ENCODE data around the gene TRIP10.
"Not testable (repeated sequence)": the region's sequence is repeated elsewhere in the genome, so short reads cannot be mapped to it uniquely, and the experiment has no call there.

Gene TRIP10

GRCh38 chr19:6743714-6744380, 4.4 kb downstream of the TRIP10 start:
- DNase-seq = no peak

DNA sequence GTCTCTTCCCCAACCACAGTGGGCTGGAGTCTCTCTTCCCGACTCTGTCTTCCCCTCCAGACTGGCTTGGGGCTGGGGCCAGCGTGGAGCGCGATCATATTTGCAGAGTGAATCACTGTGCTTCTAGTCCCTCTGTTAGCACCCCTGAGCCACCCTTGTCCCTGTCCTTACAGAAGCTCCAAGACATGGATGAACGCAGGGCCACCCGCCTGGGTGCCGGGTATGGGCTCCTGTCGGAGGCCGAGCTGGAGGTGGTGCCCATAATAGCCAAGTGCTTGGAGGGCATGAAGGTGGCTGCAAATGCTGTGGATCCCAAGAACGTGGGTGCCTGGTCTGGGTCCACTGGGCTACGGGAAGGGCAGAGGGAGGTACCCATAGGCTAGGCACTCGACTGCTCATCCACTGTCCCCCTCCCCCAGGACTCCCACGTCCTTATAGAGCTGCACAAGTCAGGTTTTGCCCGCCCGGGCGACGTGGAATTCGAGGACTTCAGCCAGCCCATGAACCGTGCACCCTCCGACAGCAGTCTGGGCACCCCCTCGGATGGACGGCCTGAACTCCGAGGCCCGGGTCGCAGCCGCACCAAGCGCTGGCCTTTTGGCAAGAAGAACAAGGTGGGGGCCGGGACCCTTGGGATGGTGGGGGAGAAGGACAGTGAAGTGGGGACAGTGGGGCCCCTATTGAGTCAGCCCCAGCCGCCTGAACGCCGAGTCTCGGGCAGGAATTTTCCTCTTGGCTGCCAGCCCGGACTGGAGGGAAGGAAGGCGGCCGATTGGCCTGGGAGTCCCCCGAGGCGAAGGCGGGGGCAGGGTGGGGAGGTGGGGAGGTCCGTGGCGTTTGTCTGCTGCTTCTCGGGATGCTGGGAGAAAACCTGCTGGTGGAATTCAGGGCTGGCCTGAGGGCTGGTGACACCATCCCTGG, 5.2 kb downstream of the TRIP10 start:
- no peak for DNase-seq

DNA sequence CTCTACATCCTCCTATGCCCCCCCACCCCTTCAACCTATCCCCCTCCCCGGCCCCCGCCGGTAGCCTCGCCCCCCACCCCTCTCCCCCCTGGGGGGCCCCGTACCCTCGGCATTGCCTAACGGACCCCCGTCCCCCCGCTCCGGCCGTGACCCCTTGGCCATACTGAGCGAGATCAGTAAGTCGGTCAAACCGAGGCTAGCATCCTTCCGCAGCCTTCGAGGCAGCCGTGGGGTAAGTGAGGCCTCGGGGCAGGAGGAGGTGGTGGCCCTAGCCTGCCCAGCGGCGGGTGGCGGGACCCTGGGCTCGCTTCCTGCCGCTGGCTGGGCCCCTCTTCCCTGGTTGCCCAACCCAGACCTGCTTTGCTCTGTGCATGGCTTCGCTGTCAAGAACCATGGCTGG, 6.5 kb downstream of the TRIP10 start:
- no peak for DNase-seq

DNA sequence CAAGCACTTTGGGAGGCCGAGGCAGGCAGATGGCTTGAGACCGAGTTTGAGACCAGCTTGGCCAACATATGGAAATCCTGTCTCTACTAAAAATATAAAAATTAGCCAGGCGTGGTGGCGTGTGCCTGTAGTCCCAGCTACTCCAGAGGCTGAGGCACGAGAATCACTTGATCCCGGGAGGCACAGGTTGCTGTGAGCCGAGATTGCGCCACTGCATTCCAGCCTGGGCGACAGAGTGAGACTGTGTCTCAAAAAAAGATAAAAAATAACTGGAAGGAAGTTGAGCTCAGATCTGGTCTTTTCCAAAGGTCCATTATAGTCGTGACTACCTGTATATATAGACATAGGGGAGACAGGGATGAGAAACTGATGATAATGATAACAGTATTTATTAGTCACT, 9.1 kb downstream of the TRIP10 start:
- not testable (repeated sequence) for DNase-seq

DNA sequence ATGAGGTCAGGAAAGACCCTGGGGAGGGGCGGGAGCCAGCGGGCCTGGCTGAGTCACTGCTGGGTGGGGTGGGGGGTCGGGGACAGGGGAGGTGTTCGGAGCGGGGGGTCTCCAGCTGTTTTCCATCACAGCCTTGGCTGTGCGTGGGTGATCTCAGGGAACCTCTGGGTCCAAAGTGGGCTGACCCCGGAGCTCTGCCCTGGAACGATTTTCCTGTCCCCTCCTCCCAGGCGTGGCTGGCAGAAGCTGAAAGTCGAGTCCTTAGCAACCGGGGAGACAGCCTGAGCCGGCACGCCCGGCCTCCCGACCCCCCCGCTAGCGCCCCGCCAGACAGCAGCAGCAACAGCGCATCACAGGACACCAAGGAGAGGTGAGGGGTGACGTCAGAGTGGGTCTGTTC, 10.6 kb downstream of the TRIP10 start:
- DNase-seq = no peak

- DNase-seq = no peak
These were observed 11.7 kb downstream of the TRIP10 start for GRCh38 chr19:6751189-6751588.

DNA sequence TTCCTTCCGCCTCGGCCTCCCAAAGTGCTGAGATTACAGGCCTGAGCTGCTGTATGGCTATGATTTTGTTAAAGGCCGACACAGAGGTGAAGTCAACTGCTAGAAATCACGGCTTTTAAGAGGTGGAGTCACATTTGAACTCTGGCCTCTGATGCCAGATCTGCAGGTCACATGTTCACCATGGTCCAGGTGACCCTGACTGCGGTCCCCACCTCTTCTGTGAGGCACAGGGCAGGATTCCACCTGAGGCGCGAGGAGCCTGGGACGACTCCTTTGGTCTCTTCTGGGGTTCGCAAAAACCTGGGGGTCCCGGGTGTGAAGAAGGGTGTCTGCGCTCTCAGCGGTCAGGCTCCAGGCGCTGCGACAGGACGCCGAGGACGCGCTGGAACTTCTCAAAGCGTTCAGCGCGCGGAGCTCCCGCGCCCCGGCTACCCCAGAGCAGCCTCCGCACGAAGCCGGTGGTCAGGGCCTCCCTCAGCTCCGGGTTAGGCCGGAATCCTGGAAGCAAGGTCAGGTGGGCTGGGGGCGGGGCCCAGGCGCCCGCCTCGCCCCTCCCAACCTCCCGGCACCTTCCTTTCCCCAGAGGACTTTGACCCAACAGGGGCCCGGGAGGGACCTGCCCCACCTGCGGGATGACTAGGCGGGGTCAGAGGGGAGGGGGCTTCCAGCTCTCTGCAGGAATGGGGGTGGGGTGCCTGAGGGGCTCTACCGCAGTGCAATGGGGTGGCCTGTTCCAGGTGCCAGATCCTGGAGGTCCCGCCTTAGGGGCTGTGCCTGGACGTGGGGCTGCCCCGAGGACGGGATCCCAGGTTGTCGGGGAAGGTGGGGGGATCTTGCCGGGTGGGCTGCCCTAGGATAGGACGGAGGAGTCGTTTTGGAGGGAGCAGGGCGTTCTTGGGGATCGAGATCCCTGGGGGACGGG, 13.0 kb downstream of the TRIP10 start:
- no peak for DNase-seq

GRCh38 chr19:6753178-6754031, 13.9 kb downstream of the TRIP10 start:
- DNase-seq = peak; percentile 89

DNA sequence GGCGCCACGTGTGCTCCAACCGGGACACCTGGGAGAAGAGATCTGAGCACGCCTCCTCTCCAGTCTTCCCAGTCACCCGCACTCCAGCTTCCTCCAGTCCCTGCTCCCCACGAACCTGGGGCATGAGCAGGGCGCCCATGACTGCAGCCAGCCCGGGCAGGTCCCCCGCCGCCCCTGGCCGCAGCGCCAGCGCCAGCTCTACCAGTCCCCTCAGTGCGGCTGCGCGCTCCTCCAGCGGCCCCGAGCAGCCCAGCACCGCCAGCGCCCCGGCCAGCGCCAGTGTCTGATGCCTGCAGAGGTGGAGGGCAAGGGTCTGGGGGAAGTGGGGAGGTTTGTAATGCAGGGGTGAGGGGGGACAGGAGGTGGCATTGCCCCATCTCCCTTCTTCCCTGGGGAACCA, 14.7 kb downstream of the TRIP10 start:
- DNase-seq = no peak

GRCh38 chr19:6754653-6755463, 15.4 kb downstream of the TRIP10 start:
- no peak for DNase-seq

DNA sequence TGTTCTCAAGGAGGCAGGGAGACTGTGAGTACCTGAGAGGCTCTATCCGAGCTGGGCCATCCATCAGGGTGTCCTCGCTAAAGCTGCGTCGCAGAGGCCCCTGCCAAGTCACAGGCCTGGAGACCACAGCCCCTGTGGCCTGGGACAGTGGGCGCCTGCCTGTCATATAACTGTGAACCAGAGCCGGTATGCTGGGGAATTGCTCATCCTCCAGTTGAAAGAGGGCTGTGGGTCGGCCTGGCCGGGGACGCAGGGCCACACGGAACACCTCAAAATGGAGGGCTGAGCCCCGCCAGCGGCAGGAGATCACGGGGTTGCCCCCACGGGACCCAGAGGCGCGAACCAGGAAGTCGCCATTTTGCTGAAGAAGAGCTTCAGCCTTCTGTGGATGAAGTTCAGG, 21.1 kb downstream of the TRIP10 start:
- DNase-seq = no peak

DNA sequence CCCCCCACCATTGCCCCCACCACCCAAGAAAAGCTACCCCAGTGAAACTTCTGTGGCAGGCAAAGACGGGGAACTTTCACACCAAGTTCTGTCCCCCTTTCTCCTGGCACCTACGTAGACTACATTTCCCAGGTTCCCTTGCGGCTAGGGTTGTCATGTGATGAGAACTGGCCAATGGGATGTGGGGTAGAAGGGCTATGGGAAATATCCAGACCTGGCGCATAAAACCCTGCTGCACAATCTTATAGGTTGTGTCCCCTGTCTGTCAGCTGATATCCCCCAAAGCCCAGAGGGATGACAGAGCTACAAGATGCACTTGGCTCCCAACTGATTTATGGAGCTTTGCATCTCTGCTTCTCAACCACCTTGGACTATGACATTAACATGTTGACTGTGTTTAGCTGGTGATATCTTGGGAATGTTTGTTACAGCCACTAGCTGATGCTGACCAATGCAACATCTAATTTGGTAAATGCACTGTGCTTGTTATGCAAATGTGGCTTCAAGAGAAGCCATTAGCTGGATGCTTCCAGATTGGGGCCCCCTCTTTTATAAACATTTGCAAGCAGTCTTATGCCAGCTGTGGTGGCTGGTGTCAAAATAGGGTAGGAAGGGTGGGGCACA, 21.7 kb downstream of the TRIP10 start:
- DNase-seq = peak; percentile 47

DNA sequence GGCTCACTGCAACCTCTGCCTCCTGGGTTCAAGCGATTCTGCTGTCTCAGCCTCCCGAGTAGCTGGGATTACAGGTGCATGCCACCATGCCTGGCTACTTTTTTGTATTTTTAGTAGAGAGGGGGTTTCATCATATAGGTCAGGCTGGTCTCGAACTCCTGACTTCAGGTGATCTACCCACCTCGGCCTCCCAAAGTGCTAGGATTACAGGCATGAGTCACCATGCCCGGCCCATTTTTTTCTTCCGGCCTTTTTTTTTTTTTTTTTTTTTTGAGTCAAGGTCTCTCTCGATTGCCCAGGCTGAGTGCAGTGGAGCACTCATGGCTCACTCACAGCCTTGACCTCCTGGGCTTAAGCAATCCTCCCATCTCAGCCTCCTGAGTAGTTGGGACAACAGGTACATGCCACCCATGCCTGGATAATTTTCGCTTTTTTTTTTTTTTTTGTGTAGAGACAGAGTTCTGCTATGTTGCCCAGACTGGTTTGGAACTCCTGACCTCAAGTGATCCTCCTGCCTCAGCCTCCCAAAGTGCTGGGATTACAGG, 22.8 kb downstream of the TRIP10 start:
- not testable (repeated sequence) for DNase-seq

- no peak for DNase-seq
These were observed 26.4 kb downstream of the TRIP10 start for GRCh38 chr19:6765738-6766356.

GRCh38 chr19:6766357-6767080, 27.0 kb downstream of the TRIP10 start:
- no peak for DNase-seq

GRCh38 chr19:6767081-6767356, 27.5 kb downstream of the TRIP10 start:
- DNase-seq = peak; percentile 35

GRCh38 chr19:6767357-6768235, 28.1 kb downstream of the TRIP10 start, which contains the start of gene SH2D3A:
Gene SH2D3A, minus strand, starts transcription at chr19:6767435. Its CDS starts 3,687 bp downstream, at chr19:6763748.
- peak; percentile 97 for DNase-seq

GRCh38 chr19:6768236-6768785, 28.8 kb downstream of the TRIP10 start:
- no peak for DNase-seq
